Measurements from ENCODE around the gene NAT9. TPM values are rescaled to one million over a fixed set of nuclear protein-coding genes. Genes with fewer than 3 reads are reported as not detected.

Gene NAT9
- total and polyA plus RNA-seq, 5 donors from 2014 or later, result 16.2 to 35.4 (median 18.7) TPM

DNA sequence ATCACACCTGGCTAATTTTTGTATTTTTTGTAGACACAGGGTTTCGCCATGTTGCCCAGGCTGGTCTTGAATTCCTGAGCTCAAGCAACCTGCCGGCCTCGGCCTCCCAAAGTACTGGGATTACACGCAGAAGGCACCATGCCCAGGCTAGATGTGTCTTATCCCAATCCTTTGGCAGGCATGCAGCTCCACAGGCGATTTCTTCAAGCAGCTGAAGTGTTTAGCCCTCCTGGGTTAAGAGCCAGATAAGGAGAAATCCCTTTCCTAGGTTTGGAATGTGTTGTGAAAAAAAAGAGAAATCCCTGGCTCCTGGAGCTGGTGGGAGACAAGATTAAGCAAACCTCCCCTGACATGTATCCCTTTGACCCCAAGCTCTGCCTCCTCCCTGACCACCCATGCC is 29.8 kb downstream of the NAT9 start:
- DNase-seq (no peak), ATAC-seq (ENCODE audit: low read depth in 2 of 2) (no peak)
- no peaks in the 10 kb centered on the region for H3K9me3 ChIP-seq (ENCODE audit: control insufficient read depth in 2 of 2, low read length in 2 of 2)
- Mint-ChIP-seq H3K9me3 (peaks cover 0 to 2% (median 0%) of the 10 kb centered on the region in 7 donors), H3K4me1 (peaks cover 14 to 69% (median 43%) of the 10 kb centered on the region in 4 donors), H3K27ac (peak overlapping the region; percentile 67 to 92 (median 84)), H3K36me3 (peaks cover 12% of the 10 kb centered on the region), H3K27me3 (no peaks in the 10 kb centered on the region), H3K4me3 (peak overlapping the region; percentile 71 to 91 (median 81))
- H3K4me1 ChIP-seq (ENCODE audit: control insufficient read depth, insufficient read depth, low read length, poor library complexity, severe bottlenecking), result peaks cover 77% of the 10 kb centered on the region
- peak overlapping the region; percentile 45 for H3K4me3 ChIP-seq (ENCODE audit: low read depth, low read length)
- peaks cover 4% of the 10 kb centered on the region for H3K36me3 ChIP-seq (ENCODE audit: control insufficient read depth, insufficient read depth, low read length)
- no peaks in the 10 kb centered on the region for H3K27me3 ChIP-seq (ENCODE audit: control insufficient read depth, insufficient read depth, low read length)
- H3K27ac ChIP-seq (ENCODE audit: insufficient read depth, low read length, poor library complexity, severe bottlenecking), result peak overlapping the region; percentile 76

GRCh38 chr17:74745548-74746177 is 30.5 kb downstream of the NAT9 start:
- H3K27me3 Mint-ChIP-seq, result no peaks in the 10 kb centered on the region
- Histone ChIP-seq H3K9me3 (ENCODE audit: control insufficient read depth in 2 of 2, low read length in 2 of 2) (no peaks in the 10 kb centered on the region), H3K27ac (ENCODE audit: insufficient read depth, low read length, poor library complexity, severe bottlenecking) (no peak overlapping the region), H3K27me3 (ENCODE audit: control insufficient read depth, insufficient read depth, low read length) (no peaks in the 10 kb centered on the region), H3K4me3 (ENCODE audit: low read depth, low read length) (no peak overlapping the region), H3K4me1 (ENCODE audit: control insufficient read depth, insufficient read depth, low read length, poor library complexity, severe bottlenecking) (peaks cover 77% of the 10 kb centered on the region), H3K36me3 (ENCODE audit: control insufficient read depth, insufficient read depth, low read length) (no peaks in the 10 kb centered on the region)
- DNase-seq, result no peak
- peaks cover 7% of the 10 kb centered on the region for H3K36me3 Mint-ChIP-seq
- H3K9me3 Mint-ChIP-seq, result no peaks in the 10 kb centered on the region
- no peak overlapping the region for H3K27ac Mint-ChIP-seq
- peak overlapping the region in 2 of 4 donors; percentile 52 to 91 for H3K4me3 Mint-ChIP-seq
- peaks cover 14 to 69% (median 38%) of the 10 kb centered on the region in 4 donors for H3K4me1 Mint-ChIP-seq
- no peak for ATAC-seq (ENCODE audit: low read depth in 2 of 2)

- H3K9me3 ChIP-seq (ENCODE audit: control insufficient read depth in 2 of 2, low read length in 2 of 2), result no peaks in the 10 kb centered on the region
- Mint-ChIP-seq H3K4me3 (peak overlapping the region; percentile 70 to 95 (median 81)), H3K27ac (peak overlapping the region; percentile 72 to 96 (median 91)), H3K27me3 (no peaks in the 10 kb centered on the region), H3K4me1 (peaks cover 14 to 74% (median 43%) of the 10 kb centered on the region in 4 donors), H3K9me3 (no peaks in the 10 kb centered on the region), H3K36me3 (peaks cover 7% of the 10 kb centered on the region)
- no peaks in the 10 kb centered on the region for H3K27me3 ChIP-seq (ENCODE audit: control insufficient read depth, insufficient read depth, low read length)
- H3K4me3 ChIP-seq (ENCODE audit: low read depth, low read length), result no peak overlapping the region
- H3K4me1 ChIP-seq (ENCODE audit: control insufficient read depth, insufficient read depth, low read length, poor library complexity, severe bottlenecking), result peaks cover 79% of the 10 kb centered on the region
- peak overlapping the region; percentile 50 for H3K27ac ChIP-seq (ENCODE audit: insufficient read depth, low read length, poor library complexity, severe bottlenecking)
- peak; percentile 75 to 79 (median 76) for DNase-seq
- peak; percentile 24 to 29 for ATAC-seq (ENCODE audit: low read depth in 2 of 2)
- no peaks in the 10 kb centered on the region for H3K36me3 ChIP-seq (ENCODE audit: control insufficient read depth, insufficient read depth, low read length)
Observed at GRCh38 chr17:74744714-74745547, 31.2 kb downstream of the NAT9 start.

GRCh38 chr17:74744349-74744713 is 31.8 kb downstream of the NAT9 start:
- Mint-ChIP-seq H3K4me3 (peak overlapping the region in 3 of 4 donors; percentile 78 to 95 (median 84)), H3K36me3 (peaks cover 3% of the 10 kb centered on the region), H3K27ac (peak overlapping the region; percentile 72 to 96 (median 91)), H3K9me3 (no peaks in the 10 kb centered on the region), H3K27me3 (no peaks in the 10 kb centered on the region), H3K4me1 (peaks cover 14 to 80% (median 44%) of the 10 kb centered on the region in 4 donors)
- H3K4me1 ChIP-seq (ENCODE audit: control insufficient read depth, insufficient read depth, low read length, poor library complexity, severe bottlenecking), result peaks cover 84% of the 10 kb centered on the region
- H3K4me3 ChIP-seq (ENCODE audit: low read depth, low read length), result no peak overlapping the region
- no peak for ATAC-seq (ENCODE audit: low read depth in 2 of 2)
- no peak for DNase-seq
- H3K36me3 ChIP-seq (ENCODE audit: control insufficient read depth, insufficient read depth, low read length), result no peaks in the 10 kb centered on the region
- no peaks in the 10 kb centered on the region for H3K27me3 ChIP-seq (ENCODE audit: control insufficient read depth, insufficient read depth, low read length)
- no peaks in the 10 kb centered on the region for H3K9me3 ChIP-seq (ENCODE audit: control insufficient read depth in 2 of 2, low read length in 2 of 2)
- H3K27ac ChIP-seq (ENCODE audit: insufficient read depth, low read length, poor library complexity, severe bottlenecking), result peak overlapping the region; percentile 50

DNA sequence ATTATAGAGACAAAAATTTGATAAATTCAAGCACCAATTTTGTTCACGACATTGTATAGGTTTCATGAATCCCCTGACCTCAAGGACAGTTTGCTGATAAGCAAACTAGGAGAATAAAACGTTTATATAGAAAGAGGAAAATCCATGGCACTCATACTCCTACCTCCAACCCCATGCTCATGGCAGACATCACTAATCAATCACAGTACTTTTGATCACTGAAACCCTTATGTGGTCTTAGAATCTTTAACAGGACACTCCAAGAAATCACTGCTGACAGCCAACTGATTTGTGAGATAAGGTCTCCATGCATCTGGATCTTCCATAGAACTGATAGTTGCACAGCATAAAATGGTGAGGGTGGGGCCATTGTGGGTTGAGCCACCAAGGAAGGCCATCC is 32.4 kb downstream of the NAT9 start:
- H3K27ac Mint-ChIP-seq, result peak overlapping the region; percentile 72 to 96 (median 96)
- Histone ChIP-seq H3K27ac (ENCODE audit: insufficient read depth, low read length, poor library complexity, severe bottlenecking) (peak overlapping the region; percentile 50), H3K4me1 (ENCODE audit: control insufficient read depth, insufficient read depth, low read length, poor library complexity, severe bottlenecking) (peaks cover 90% of the 10 kb centered on the region), H3K36me3 (ENCODE audit: control insufficient read depth, insufficient read depth, low read length) (no peaks in the 10 kb centered on the region), H3K9me3 (ENCODE audit: control insufficient read depth in 2 of 2, low read length in 2 of 2) (no peaks in the 10 kb centered on the region), H3K27me3 (ENCODE audit: control insufficient read depth, insufficient read depth, low read length) (no peaks in the 10 kb centered on the region), H3K4me3 (ENCODE audit: low read depth, low read length) (no peak overlapping the region)
- peaks cover 7% of the 10 kb centered on the region for H3K36me3 Mint-ChIP-seq
- peaks cover 18 to 86% (median 50%) of the 10 kb centered on the region in 4 donors for H3K4me1 Mint-ChIP-seq
- ATAC-seq (ENCODE audit: low read depth in 2 of 2) (no peak), DNase-seq (no peak)
- H3K27me3 Mint-ChIP-seq, result no peaks in the 10 kb centered on the region
- H3K4me3 Mint-ChIP-seq, result peak overlapping the region in 3 of 4 donors; percentile 29 to 95 (median 84)
- no peaks in the 10 kb centered on the region for H3K9me3 Mint-ChIP-seq

DNA sequence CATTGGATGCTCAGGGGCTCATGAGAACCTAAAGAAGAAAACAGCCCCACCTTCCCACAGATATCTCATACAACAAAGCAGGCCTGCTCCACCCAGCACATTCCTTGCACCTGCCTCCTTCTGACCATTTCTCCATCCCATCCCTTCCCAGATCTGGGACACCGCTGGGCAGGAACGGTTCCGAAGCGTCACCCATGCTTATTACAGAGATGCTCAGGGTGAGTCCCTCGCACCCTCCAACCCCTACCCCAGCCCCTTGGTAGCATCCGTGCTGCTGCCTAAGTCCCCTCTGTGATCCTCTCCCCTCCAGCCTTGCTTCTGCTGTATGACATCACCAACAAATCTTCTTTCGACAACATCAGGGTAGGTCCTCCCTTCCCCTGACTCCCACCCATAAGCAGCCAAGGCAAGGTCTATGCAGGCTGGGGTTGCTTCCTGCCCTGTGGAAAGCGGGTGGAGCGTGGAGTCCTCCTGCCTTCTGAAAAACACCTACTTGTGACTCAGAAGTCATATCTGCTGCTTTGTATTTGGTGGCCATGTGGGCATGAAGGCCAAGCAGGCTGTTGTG is 33.1 kb downstream of the NAT9 start:
- no peaks in the 10 kb centered on the region for H3K9me3 ChIP-seq (ENCODE audit: control insufficient read depth in 2 of 2, low read length in 2 of 2)
- H3K4me3 Mint-ChIP-seq, result peak overlapping the region in 3 of 4 donors; percentile 84 to 95 (median 85)
- H3K9me3 Mint-ChIP-seq, result no peaks in the 10 kb centered on the region
- H3K4me3 ChIP-seq (ENCODE audit: low read depth, low read length), result no peak overlapping the region
- H3K4me1 ChIP-seq (ENCODE audit: control insufficient read depth, insufficient read depth, low read length, poor library complexity, severe bottlenecking), result peaks cover 96% of the 10 kb centered on the region
- DNase-seq (no peak), ATAC-seq (ENCODE audit: low read depth in 2 of 2) (no peak)
- no peaks in the 10 kb centered on the region for H3K36me3 ChIP-seq (ENCODE audit: control insufficient read depth, insufficient read depth, low read length)
- H3K4me1 Mint-ChIP-seq, result peaks cover 19 to 93% (median 54%) of the 10 kb centered on the region in 4 donors
- H3K27ac ChIP-seq (ENCODE audit: insufficient read depth, low read length, poor library complexity, severe bottlenecking), result peak overlapping the region; percentile 73
- no peaks in the 10 kb centered on the region for H3K27me3 ChIP-seq (ENCODE audit: control insufficient read depth, insufficient read depth, low read length)
- peaks cover 7% of the 10 kb centered on the region for H3K36me3 Mint-ChIP-seq
- H3K27me3 Mint-ChIP-seq, result no peaks in the 10 kb centered on the region
- H3K27ac Mint-ChIP-seq, result peak overlapping the region; percentile 96 to 98 (median 96)

DNA sequence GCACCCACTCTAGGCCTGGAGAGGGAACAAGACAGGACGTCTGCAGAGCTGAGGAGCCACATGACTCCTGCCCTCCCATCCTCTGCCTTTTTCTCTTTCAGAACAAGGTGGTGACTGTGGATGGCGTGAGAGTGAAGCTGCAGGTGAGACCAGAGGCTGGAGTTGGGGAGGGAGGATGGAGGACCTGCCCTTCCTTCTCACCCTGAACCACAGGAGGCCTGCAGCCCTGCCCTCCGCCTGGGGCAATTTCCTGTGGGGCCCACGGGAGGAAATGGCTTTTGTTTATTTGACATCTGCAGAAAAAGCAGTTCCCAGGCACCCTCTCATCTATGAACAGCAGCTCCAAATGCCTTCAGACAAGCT is 34.0 kb downstream of the NAT9 start:
- Mint-ChIP-seq H3K4me3 (peak overlapping the region; percentile 66 to 95 (median 84)), H3K9me3 (no peaks in the 10 kb centered on the region), H3K27ac (peak overlapping the region; percentile 96 to 98 (median 96)), H3K27me3 (no peaks in the 10 kb centered on the region), H3K4me1 (peaks cover 19 to 93% (median 54%) of the 10 kb centered on the region in 4 donors), H3K36me3 (peaks cover 7% of the 10 kb centered on the region)
- peak overlapping the region; percentile 66 for H3K4me3 ChIP-seq (ENCODE audit: low read depth, low read length)
- DNase-seq (peak in 2 of 3 donors; percentile 29 to 92), ATAC-seq (ENCODE audit: low read depth in 2 of 2) (peak; percentile 14 to 19)
- no peaks in the 10 kb centered on the region for H3K36me3 ChIP-seq (ENCODE audit: control insufficient read depth, insufficient read depth, low read length)
- no peaks in the 10 kb centered on the region for H3K27me3 ChIP-seq (ENCODE audit: control insufficient read depth, insufficient read depth, low read length)
- H3K4me1 ChIP-seq (ENCODE audit: control insufficient read depth, insufficient read depth, low read length, poor library complexity, severe bottlenecking), result peaks cover 96% of the 10 kb centered on the region
- H3K27ac ChIP-seq (ENCODE audit: insufficient read depth, low read length, poor library complexity, severe bottlenecking), result peak overlapping the region; percentile 73
- no peaks in the 10 kb centered on the region for H3K9me3 ChIP-seq (ENCODE audit: control insufficient read depth in 2 of 2, low read length in 2 of 2)
